ENCODE measurements around the gene LUC7L2.

- TF ChIP-seq EZH2 (IDR thresholded peaks at IDR 0.05) = no peak
- TF ChIP-seq POLR2AphosphoS5 (IDR thresholded peaks at IDR 0.05; ENCODE audit: borderline replicate concordance, low read depth, low read length) = no peak
These were observed 30.1 kb downstream of the LUC7L2 start for GRCh38 chr7:139389774-139390173.
